Stimulated activated naive CD8-positive, alpha-beta T cell treated with anti-CD3 and anti-CD28 coated beads, Interleukin-15, Interleukin-2, amounts not matched to agents 100 ng/mL and 50 ng/mL, for 24 hours (primary cell): ENCODE measurements around the gene PPP6R2.
"Not testable (repeated sequence)": the region's sequence is repeated elsewhere in the genome, so short reads cannot be mapped to it uniquely, and the experiment has no call there.

Experiments
- H3K27ac Mint-ChIP-seq: one replicate; pipeline ENCODE4 v1.8.0; 2021; ENCODE audit warnings: mild to moderate bottlenecking, mixed read lengths
- H3K27me3 Mint-ChIP-seq: one replicate; pipeline ENCODE4 v1.8.0; 2021; ENCODE audit warnings: mixed read lengths
- H3K36me3 Mint-ChIP-seq: one replicate; pipeline ENCODE4 v1.8.0; 2021; ENCODE audit warnings: low read depth, mixed read lengths
- H3K4me1 Mint-ChIP-seq: one replicate; pipeline ENCODE4 v1.8.0; 2021; ENCODE audit warnings: low read depth, mixed read lengths
- H3K4me3 Mint-ChIP-seq: one replicate; pipeline ENCODE4 v1.8.0; 2021; ENCODE audit warnings: mild to moderate bottlenecking, mixed read lengths
- H3K9me3 Mint-ChIP-seq: one replicate; pipeline ENCODE4 v1.8.0; 2021; ENCODE audit warnings: mixed read lengths

The PPP6R2 gene

GRCh38 chr22:50320116-50320515, 23.0 kb upstream of the PPP6R2 start:
- Mint-ChIP-seq H3K9me3 (no peaks in the 10 kb centered on the region), H3K27ac (no peak overlapping the region), H3K27me3 (peaks cover 4% of the 10 kb centered on the region), H3K36me3 (no peaks in the 10 kb centered on the region), H3K4me1 (peaks cover 4% of the 10 kb centered on the region), H3K4me3 (no peak overlapping the region)

DNA sequence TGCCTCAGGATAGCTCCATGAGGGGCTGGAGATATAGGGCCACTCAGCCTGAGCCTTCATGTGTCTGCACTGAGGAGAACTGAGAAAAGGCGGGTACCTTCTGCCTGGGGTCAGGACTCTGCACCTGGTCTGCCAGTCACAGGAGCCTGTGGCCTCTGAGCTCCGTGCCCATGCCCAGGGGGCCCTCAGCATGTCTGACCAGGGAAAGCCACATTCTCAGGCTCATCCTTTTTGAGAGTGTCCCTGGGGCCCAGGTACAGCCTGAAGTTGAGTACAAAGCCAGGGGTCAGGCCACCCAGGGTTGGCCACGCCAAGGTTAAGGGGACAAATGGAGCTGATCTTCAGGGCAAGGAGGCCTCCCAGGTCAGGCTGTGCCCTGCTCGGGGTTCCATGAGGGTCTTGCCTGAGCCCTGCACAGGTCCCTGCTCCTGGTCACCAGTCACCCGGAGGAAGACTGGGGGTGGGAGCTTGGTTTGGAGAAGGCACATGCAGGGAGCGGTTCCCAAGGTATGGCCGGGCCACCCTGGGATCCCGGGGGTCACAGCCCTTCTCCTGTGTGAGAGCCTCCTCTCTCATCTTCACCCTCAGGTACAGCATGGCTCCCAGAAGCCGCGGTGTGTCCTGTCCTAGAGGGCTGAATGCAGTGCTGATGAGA, 22.3 kb upstream of the PPP6R2 start:
- Mint-ChIP-seq H3K4me3 (no peak overlapping the region), H3K4me1 (peaks cover under 1% of the 10 kb centered on the region), H3K27ac (no peak overlapping the region), H3K36me3 (no peaks in the 10 kb centered on the region), H3K27me3 (peaks cover 4% of the 10 kb centered on the region), H3K9me3 (no peaks in the 10 kb centered on the region)

GRCh38 chr22:50322382-50323104, 20.6 kb upstream of the PPP6R2 start:
- not testable (repeated sequence) for H3K27ac Mint-ChIP-seq, H3K4me3 Mint-ChIP-seq, H3K27me3 Mint-ChIP-seq, H3K36me3 Mint-ChIP-seq, H3K4me1 Mint-ChIP-seq, H3K9me3 Mint-ChIP-seq

DNA sequence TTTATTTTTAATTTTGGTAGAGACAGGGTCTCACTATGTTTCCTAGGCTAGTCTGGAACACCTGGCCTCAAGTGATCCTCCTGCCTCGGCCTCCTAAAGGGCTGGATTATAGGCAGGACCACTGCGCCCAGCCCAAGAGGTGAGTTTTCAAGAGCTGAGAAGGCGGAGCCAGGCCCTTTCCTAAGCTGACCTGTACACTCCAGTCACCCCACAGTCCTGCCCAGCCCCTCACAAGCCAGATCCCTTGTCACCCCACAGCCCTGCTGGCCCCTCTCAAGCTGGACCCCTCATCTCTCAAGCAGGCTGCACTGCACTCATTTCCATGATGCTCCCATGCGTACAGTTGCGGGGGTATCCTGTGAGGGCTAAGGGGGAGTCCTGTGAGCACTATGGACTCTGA, 19.2 kb upstream of the PPP6R2 start:
- Mint-ChIP-seq H3K27ac (no peak overlapping the region), H3K27me3 (peaks cover 4% of the 10 kb centered on the region), H3K4me3 (no peak overlapping the region), H3K4me1 (peaks cover 16% of the 10 kb centered on the region), H3K36me3 (no peaks in the 10 kb centered on the region), H3K9me3 (no peaks in the 10 kb centered on the region)

DNA sequence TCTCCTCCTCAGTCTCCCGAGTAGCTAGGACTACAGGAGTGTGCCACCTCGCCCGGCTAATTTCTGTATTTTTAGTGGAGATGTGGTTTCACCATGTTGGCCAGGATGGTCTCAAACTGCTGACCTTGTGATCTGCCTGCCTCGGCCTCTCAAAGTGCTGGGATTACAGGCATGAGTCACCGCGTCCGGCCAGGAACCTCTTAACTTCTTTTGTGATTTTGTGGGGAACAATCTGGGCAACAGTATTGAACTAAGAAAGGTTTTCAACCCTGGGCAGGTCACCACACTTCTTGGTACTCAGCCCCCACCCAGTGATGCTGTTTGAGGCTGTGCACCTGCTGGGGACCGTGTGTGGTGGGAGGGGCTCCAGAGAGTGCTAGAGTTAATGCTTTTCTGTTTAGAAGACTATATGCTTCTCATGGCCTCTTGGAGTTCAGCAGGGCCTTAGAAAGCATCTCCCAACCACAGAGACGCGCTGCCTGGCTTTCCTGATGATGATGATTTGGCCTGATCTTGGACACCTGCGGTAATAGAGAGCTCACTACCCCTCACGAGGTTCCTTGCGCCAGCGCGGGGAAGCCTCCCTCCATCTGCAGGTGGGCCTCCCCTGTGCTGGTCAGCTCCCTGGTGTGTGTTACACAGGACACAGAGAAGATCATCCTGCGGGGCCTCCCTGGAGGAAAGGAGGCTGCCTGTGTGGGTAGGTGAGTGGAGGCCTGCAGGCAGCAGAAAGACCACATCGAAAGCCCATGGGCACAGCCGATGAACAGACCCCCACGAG, 17.5 kb upstream of the PPP6R2 start:
- Mint-ChIP-seq H3K4me3 (peak overlapping the region; percentile 80), H3K36me3 (no peaks in the 10 kb centered on the region), H3K9me3 (no peaks in the 10 kb centered on the region), H3K4me1 (peaks cover 28% of the 10 kb centered on the region), H3K27me3 (peaks cover 4% of the 10 kb centered on the region), H3K27ac (no peak overlapping the region)

- Mint-ChIP-seq H3K4me3 (peak overlapping the region; percentile 80), H3K9me3 (no peaks in the 10 kb centered on the region), H3K4me1 (peaks cover 35% of the 10 kb centered on the region), H3K27me3 (peaks cover 10% of the 10 kb centered on the region), H3K36me3 (no peaks in the 10 kb centered on the region), H3K27ac (no peak overlapping the region)
Observed at GRCh38 chr22:50326225-50326955, 16.7 kb upstream of the PPP6R2 start.

- Mint-ChIP-seq H3K36me3 (no peaks in the 10 kb centered on the region), H3K27me3 (peaks cover 10% of the 10 kb centered on the region), H3K27ac (peak within 1 kb of the TSS; percentile 40), H3K4me1 (peaks cover 35% of the 10 kb centered on the region), H3K9me3 (no peaks in the 10 kb centered on the region), H3K4me3 (peak within 1 kb of the TSS; percentile 80)
Observed at GRCh38 chr22:50326956-50327710, 16.0 kb upstream of the PPP6R2 start, which contains the start of gene DENND6B. TSS of gene DENND6B (minus strand) at chr22:50327012. CDS start at chr22:50326988, 24 bp downstream.

DNA sequence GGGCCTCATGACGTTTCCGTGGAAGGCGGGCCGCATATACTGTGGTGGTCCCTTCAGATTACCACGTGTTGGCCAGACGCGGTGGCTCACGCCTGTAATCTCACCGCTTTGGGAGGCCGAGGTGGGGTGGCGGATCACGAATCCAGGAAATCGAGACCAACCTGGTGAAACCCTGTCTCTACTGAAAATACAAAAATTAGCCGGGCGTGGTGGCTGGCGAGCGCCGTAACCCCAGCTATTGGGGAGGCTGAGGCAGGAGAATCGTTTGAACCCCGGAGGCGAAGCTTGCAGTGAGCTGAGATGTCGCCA, 15.5 kb upstream of the PPP6R2 start:
- H3K4me1 Mint-ChIP-seq = peaks cover 35% of the 10 kb centered on the region
- peak overlapping the region; percentile 40 for H3K27ac Mint-ChIP-seq
- H3K27me3 Mint-ChIP-seq = peaks cover 10% of the 10 kb centered on the region
- peak overlapping the region; percentile 78 for H3K4me3 Mint-ChIP-seq
- no peaks in the 10 kb centered on the region for H3K9me3 Mint-ChIP-seq
- H3K36me3 Mint-ChIP-seq = no peaks in the 10 kb centered on the region

DNA sequence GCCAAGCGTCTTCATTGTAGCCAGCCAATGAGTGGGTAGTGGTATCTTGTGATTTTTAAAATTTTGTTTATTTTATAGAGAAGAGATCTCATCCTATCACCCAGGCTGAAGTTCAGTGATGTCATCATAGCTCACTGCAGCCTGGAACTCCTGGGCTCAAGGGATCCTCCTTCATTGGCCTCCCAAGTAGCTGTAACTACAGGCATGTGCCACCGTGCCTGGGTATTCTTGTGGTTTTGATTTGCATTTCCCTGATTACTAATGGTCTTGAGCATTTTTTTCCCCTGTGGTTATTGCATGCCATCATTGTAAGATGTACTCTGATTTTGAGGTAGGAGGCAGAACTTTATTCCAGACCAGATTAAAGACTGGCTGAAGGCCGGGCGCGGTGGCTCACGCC, 13.9 kb upstream of the PPP6R2 start:
- no peak overlapping the region for H3K27ac Mint-ChIP-seq
- H3K27me3 Mint-ChIP-seq = peaks cover 10% of the 10 kb centered on the region
- no peaks in the 10 kb centered on the region for H3K9me3 Mint-ChIP-seq
- no peak overlapping the region for H3K4me3 Mint-ChIP-seq
- peaks cover 35% of the 10 kb centered on the region for H3K4me1 Mint-ChIP-seq
- no peaks in the 10 kb centered on the region for H3K36me3 Mint-ChIP-seq

DNA sequence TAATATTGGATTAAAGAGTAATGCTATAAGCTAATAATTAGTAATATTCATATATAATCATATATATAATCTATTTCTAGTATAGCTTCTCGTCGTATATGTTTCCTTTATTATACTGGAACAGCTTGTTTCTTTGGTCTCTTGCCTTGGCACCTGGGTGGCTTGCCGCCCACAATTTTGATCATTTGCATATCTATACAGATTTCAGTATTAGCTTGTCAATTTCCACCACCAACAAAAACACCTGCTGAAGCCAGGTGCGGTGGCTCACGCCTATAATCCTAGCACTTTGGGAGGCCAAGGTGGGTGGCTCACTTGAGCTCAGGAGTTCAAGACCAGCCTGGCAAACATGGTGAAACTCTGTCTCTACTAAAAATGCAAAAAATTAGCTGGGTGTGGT, 8.7 kb upstream of the PPP6R2 start:
- not testable (repeated sequence) for H3K36me3 Mint-ChIP-seq, H3K27me3 Mint-ChIP-seq, H3K27ac Mint-ChIP-seq, H3K9me3 Mint-ChIP-seq, H3K4me3 Mint-ChIP-seq
- peaks cover 14% of the 10 kb centered on the region for H3K4me1 Mint-ChIP-seq

DNA sequence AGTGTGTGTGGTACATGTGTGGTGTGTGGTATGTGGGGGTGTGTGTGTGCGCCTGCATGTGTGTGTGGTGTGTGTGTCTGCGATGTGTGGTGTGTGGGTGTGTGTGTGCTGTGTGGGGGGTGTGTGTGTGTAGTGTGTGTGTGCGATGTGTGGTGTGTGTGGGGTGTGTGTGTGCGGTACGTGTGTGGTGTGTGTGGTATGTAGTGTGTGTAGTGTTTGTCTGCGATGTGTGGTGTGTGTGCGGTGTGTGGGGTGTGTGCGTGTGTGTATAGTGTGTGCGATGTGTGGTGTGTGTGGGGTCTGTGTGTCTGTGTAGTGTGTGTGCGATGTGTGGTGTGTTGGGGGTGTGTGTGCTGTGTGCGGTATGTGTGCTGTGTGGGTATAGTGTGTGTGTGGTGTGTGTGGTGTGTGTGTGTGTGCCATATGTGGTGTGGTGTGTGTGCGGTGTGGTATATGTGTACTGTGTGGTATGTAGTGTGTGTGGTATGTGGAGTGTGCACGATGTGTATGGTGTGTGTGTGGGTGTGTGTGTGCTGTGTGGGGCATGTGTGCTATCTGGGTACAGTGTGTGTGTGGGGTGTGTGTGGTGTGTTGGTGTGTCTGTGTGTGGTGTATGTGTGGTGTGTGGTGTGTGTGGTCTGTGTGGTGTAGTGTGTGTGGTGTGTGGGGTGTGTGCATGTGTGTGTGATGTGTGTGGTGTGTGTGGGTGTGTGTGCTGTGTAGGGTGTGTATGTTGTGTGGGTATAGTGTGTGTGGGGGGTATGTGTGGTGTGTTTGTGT, 5.7 kb upstream of the PPP6R2 start:
- Mint-ChIP-seq H3K9me3 (no peaks in the 10 kb centered on the region), H3K4me3 (no peak overlapping the region), H3K27ac (no peak overlapping the region), H3K36me3 (no peaks in the 10 kb centered on the region), H3K27me3 (no peaks in the 10 kb centered on the region), H3K4me1 (peaks cover 10% of the 10 kb centered on the region)

DNA sequence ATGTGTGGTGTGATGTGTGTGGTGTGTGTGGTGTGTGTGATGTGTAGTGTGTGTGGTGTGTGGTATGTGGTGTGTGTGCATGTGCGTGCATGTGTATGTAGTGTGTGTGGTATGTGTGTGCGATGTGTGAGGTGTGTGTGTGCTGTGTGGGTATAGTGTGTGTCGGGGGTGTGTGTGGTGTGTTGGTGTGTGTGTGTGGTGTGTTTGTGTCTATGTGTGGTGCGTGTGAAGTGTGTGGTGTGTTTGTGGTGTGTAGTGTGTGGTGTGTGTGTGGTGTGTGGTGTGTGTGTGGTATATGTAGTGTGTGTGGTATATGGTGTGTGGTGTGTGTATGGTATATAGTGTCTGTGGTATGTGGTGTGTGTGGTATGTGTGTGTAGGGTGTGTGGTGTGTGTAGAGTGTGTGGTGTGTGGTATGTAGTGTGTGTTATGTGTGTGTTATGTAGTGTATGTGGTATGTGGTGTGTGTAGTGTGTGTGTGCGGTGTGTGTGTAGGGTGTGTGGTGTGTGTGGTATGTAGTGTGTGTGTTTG, 5.0 kb upstream of the PPP6R2 start:
- no peaks in the 10 kb centered on the region for H3K36me3 Mint-ChIP-seq
- no peaks in the 10 kb centered on the region for H3K27me3 Mint-ChIP-seq
- H3K27ac Mint-ChIP-seq = no peak overlapping the region
- H3K4me3 Mint-ChIP-seq = no peak overlapping the region
- H3K4me1 Mint-ChIP-seq = peaks cover 11% of the 10 kb centered on the region
- H3K9me3 Mint-ChIP-seq = no peaks in the 10 kb centered on the region

GRCh38 chr22:50338860-50339462, 4.2 kb upstream of the PPP6R2 start:
- no peaks in the 10 kb centered on the region for H3K9me3 Mint-ChIP-seq
- no peaks in the 10 kb centered on the region for H3K27me3 Mint-ChIP-seq

More at GRCh38 chr22:50338860-50339462, 4.2 kb upstream of the PPP6R2 start:
- H3K27ac Mint-ChIP-seq = no peak overlapping the region
- H3K4me3 Mint-ChIP-seq = no peak overlapping the region
- H3K36me3 Mint-ChIP-seq = no peaks in the 10 kb centered on the region
- H3K4me1 Mint-ChIP-seq = peaks cover 11% of the 10 kb centered on the region
